Activated CD4-positive, alpha-beta T cell treated with anti-CD3 and anti-CD28 coated beads, Interleukin-2, Interleukin-4, amounts not matched to agents 100 ng/mL and 50 ng/mL, durations not matched to agents 16 hours and 8 hours (primary cell): ENCODE results near the gene CCDC121.

ENCODE experiments used
- DNase-seq: peaks from one replicate; pipeline ENCODE4 v3.0.0-alpha.2; 2020; ENCODE audit warnings: low spot score

Gene CCDC121, protein sequence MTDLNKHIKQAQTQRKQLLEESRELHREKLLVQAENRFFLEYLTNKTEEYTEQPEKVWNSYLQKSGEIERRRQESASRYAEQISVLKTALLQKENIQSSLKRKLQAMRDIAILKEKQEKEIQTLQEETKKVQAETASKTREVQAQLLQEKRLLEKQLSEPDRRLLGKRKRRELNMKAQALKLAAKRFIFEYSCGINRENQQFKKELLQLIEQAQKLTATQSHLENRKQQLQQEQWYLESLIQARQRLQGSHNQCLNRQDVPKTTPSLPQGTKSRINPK

DNA sequence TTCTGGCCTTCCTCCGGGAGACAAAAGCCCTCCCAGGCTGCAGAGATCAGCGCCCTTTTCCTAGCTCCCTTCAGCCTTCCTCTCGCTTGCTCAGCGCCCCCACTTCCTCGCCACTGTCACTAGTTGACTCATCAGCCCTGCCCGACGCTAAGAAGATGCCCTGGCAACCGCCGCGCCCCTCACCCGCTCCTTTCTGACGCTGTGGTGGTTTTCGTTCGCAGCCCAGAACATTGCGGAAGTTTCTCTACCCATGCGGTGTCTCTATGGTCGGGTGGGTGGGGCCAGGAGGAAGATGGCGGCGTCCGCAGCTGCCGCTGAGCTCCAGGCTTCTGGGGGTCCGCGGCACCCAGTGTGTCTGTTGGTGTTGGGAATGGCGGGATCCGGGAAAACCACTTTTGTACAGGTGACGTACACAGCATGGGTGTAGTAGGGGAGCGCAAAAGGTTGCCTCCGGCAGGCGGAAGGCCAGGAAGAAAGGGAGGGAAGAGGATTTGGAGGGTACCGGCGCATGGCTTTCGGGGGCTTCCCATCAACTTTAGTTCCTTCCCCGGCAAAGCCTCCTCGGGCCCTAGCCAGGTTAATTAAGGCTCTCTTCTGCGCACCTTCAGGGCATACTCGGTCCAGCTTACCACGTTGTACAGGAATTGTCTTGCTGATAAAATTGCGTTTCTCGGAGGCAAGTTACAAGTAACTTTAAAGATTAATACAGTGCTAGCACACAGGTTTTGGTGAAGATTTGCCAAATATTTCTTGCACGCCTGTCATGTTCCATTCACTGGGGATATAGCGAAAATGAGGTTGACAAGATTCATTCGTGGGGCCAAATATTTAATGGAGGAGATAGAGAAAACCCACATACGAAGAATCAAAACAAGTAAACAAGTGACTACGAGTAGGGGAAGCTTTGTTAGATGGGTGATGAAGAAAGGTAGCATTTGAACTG, at the start of gene CCDC121, which contains the start of gene GPN1:
Gene CCDC121, minus strand, starts transcription at position 246 of the 943 bp plus-strand sequence. CDS start 1,213 bp downstream, outside the sequence.
Gene GPN1, plus strand, starts transcription at position 284 of the 943 bp plus-strand sequence. Its CDS starts 9 bp downstream, at position 293.
- peak; percentile 97 for DNase-seq

DNA sequence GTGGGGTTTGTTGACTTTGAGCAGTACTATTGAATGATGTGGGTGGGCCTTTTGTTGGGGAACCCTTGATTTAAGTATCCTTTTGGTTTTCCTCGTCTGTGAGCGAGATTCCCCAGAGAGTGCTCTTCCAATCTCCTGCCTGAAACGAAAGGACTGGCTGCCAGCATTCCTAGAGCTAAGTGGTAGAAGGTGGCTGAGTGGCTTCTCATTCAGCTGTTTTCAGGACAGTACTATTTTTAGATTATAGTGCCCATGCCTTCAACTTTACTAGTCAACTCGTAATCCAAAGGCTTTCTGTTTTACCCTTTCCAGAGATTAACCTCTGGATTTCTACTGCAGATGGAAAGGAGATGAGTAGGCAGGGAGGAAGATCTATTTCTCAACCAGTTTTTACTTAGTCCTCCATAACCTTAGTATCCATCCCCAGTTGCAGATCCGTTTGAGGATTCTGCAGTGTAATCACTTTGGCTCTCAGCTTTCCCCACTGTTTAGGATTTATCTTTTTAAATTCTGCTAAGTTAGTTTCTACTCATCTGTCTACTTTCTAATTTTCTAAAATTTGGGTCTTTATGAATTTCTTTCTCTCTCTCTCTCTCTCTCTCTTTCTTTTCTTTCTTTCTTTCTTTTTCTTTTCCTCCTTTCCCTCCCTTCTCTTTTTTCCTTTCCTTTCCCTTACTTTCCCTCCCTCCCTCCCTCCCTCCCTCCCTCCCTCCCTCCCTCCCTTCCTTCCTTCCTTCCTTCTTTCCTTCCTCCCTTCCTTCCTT, 44.1 kb upstream of the CCDC121 start:
- DNase-seq = no peak

DNA sequence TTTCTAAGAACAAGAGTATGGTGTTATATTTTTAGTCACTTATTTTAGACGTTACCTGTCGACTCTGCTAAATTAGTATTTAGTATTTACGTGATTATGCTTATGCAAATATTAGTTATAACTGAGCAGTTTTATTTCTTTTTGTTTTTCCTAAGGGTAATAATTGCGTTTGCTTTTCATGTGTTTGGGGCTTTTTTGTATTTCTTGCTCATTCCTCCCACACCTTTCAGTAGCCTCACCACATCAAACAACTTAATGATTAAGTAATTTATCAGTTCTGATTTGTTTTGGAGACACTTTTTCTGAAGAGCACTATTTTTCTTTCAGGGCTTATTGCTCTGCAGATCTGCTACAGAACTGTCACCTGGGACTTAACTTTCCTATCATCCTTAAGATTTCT, 42.4 kb upstream of the CCDC121 start:
- DNase-seq = no peak

DNA sequence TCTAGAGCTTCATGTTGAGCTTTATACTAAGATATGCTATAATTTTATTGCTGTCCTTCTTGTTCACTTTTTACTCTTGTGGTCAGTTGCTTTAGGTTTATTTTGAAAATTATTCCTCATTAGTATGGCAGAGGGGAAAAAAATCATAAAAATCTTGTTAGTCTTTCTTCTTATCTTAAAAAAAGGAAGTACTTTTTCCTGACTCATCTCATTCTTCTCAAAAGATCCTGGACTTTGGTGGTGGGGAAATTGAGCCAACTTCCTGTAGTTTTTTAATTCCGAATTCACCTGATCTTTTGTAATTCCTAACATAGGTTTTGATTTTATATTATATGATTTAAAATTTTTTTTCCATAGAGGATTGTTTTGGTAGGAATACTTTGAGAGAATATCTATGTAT, 38.6 kb upstream of the CCDC121 start:
- no peak for DNase-seq

DNA sequence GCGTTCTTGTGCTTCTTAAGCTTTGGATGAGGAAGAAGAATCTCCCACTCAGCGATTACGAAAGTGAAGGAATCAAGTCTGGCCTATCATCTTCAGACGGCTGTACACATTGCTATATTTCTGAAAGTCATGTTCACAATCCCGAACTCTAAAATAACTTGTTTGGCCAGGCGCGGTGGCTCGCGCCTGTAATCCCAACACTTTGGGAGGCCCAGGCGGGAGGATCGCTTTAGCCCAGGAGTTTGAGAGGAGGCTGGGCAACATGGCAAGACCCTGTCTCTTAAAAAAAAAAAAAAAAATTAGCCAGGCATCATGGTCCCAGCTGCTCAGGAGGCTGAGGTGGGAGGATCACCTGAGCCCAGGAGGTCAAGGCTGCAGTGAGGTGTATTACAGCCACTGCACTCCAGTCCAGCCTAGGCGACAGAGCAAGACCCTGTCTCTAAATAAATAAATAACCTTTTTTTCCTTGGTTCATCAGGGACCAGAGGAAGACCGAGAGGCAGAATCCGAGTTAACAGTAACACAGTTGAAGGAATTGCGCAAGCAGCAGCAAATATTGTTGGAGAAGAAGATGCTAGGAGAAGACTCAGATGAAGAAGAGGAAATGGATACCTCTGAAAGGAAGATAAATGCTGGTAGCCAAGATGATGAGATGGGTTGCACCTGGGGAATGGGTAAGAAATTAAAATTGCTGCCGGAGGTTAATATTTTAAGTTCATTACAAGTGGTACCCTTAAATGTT, 36.0 kb upstream of the CCDC121 start:
- no peak for DNase-seq

DNA sequence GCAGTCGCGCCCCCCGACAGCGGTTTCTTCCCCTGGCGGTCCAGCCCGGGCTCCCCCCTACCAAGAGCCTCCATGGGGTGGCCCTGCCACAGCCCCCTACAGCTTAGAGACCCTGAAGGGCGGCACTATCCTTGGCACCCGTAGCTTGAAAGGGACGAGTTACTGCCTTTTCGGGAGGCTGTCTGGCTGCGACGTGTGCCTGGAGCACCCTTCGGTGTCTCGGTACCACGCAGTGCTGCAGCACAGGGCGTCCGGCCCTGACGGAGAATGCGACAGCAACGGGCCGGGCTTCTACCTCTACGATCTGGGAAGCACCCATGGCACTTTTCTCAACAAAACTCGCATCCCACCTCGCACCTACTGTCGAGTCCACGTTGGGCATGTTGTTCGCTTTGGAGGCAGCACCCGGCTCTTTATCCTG, 35.4 kb upstream of the CCDC121 start:
- DNase-seq = no peak

DNA sequence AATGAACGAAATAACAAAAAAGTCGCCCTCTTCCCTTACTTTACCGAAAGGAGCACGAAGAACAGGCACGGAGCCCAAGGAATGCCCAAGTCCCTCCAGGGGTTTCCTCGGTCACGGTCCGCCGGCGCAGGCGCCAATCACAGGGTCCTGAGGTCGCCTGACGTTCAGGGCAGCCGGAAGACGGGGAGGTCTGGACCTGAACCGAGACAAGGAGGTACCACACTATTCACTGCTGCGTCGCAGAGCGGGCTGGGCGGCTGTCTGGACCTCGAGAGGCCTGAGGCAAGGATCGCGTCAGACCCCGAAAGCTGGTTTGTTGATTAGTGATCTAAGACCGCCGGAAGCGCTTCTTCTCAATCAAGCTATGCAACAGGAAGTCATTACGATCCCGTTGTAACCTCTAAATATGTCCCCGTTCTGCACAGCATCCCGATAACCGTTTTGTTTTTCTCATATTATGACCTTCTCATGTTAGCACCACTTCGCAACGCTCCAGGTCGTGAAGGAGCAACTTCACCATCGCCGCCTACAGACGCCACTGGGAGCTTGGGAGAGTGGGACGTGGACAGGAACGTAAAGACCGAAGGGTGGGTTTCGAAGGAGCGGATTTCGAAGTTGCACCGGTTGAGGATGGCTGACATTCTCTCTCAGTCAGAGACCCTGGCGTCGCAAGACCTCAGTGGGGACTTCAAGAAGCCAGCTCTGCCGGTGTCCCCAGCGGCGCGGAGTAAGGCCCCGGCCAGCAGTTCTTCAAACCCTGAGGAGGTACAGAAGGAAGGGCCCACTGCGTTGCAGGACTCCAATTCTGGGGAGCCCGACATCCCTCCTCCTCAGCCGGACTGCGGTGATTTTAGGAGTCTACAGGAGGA, 34.7 kb upstream of the CCDC121 start, which contains the start of the genes SLC4A1AP and SUPT7L:
Gene SLC4A1AP, plus strand, starts transcription at position 605 of the 869 bp plus-strand sequence. Its CDS starts 26 bp downstream, at position 631.
Gene SUPT7L, minus strand, starts transcription at position 330 of the 869 bp plus-strand sequence. CDS start 1,422 bp downstream, outside the sequence.
- DNase-seq = peak; percentile 75

DNA sequence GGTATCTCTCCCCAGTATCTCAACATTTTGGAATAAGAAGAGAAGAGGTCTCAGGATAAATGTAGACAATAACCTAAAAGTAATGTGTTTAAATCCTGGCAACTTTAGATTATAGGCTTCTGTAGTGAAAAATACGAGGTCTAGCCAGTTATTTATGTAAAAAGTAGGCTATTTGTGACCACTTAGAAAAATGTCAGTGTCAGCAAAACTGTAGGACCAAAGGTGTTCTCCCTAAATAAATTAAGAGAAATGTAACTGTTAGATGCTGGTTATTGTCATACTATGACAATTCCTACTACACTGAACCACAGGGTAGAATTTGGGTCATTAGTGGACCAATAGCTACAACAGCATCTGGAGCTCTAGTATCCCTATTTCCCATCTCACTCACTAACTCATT, 32.6 kb upstream of the CCDC121 start:
- DNase-seq = no peak

DNA sequence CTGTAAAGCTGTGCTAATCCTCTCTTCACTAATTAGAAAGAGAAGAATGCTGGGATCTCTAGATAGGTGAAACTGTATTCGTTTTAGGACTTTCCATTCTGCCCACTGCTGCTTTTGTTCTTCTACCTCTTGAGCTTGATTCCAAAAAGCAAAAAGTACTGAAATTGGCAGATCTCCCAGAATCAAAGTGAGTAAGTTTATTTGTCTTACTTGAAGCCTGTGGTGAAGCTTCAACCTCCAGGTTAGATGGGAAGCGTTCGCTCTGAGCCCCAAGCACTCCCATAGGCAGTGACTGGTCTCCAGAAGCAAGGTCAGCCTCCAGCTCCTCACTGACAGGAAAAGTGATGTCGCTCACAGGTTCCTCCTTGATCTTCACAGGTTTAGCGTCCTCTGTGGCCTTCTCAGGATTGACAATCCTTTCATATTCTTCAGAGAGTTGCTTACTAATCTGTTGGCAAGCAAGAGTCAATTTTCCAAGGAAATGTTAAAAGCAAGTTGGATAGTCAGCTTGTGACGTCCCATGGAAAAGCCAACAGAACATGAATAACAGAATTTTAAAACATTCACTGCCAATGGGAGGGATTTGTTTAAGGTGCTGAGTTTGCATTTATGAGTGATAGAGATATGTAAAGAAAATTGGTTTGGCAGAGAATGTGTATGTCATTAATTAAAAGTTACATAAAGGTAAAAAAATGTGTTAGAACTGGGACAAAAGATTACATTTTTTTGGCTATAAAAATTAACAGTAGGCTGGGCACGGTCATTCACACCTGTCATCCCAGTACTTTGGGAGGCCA, 26.5 kb upstream of the CCDC121 start:
- no peak for DNase-seq

DNA sequence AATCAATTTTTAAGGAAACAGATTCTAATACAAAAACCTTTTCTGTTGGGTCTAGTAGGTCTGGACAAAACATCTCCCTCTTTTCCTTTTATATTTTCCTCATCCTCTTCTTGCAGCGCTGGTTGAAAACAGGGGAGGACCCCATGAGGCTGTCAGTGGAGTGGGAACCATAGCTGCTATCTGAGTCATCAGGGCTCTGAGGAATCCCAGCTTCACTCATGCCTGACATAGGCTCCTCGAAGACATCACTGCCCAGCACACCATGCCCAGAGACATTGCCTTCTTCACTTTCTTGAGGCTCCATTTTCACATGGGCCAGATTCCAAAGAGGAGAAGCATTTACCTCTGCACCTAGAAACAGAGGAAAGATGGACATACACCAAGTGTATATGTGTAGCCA, 24.6 kb upstream of the CCDC121 start:
- no peak for DNase-seq

DNA sequence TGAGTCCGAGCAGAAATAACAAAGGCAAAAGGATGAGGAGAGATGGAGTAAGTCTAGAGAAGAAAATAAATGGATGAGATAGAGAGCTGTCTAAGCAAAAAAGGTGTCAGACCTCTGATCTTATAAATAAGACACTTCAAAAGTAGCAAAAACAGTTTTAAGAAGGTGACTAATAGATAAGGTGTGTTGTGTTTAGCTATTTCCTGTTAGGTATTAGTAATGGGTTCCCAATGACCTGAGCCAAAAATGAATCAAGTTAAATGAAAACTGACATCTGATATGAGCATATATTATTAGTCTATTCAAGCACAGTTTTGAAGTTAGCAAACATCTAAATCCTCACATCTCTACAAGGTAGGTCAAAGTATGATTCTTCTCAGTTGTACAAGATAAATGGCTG, 24.0 kb upstream of the CCDC121 start:
- no peak for DNase-seq

DNA sequence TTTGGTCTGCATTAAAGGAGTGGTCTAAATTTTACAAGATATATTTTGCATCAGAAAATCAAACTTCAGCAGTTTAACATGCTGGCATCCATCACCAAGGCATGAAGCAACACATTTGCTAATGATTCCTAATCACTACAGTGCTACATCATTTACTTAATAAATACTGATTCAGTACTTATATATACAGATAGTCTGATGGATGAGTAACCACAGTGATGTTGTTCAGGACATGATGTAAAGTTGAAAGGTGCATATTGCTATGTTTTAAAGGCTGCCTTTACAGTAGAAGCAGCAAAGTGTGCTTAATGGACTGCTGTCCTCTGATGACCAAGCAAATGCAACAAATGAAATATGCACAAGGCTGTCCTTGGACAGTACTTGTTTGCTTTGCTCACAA, 23.5 kb upstream of the CCDC121 start:
- no peak for DNase-seq

DNA sequence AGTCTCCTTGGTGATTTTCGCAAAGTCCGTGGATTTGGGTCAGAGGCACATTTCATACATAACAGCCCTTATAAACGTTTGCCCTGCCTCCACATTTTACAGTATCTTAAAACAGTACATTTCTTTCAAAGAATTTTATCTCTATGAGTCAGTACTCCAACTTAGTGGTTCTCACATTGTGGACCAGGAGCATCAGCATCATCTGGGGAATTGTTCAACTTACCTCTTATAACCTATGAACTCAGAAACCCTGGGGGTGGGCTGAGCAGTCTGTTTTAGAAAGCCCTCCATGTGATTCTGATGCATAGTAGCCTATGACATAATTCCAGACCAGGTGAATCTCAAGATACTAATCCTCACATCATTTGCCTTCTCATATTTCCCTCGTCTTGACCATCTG, 22.2 kb upstream of the CCDC121 start:
- no peak for DNase-seq

DNA sequence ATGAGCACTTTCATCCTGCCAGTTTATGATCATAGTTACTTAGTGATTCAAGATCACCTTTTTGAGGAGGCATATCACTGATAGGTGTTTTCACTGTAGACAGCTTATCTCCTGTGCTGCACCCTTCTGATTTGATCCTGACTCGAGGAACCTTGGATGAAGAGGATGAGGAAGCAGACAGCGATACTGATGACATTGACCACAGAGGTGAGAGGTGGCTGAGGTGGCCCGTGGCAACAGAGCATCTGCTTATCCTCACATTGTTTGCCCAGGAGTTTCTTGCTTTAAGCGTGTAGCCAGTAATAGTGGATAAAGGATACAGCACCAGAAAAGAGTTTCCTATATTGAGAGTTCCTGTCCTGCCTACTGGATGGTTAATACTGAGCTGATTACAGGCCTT, 18.9 kb upstream of the CCDC121 start:
- DNase-seq = no peak

DNA sequence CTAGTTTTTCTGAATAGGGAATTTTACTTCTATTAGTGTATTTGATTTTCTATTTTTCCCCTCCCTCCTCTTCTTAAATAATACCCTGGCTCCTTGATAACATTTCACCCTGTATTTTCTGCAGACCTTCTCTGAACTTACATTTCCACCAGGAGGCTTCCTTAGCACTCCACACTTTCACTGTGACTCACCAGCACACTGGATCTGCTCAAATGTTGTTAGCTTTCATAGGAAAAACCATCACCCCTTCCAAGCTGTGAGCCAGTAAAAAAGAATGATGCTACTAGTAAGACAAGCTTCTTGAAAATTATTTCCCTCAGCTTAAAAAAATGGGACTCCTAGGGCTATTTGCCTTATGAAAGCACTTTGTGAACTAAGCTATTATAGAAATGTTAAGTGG, 18.5 kb upstream of the CCDC121 start:
- no peak for DNase-seq

DNA sequence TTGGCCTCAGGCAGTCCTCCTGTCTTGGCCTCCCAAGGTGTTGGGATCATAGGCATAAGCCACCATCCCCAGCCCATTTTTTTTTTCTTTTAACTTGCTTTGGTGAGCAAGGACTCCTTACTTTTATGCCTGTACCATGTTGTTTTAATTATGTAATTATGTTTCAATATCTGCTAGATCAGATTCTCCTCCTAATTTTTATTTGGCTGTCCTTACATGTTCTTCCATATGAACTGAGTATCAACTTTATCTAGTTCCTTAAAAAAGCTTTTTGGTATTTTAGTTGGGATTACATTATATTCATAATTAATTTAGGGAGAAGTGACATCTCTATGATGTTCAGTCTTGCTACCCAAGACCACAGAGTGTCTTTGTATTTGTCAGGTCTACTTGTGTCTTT, 16.4 kb upstream of the CCDC121 start:
- no peak for DNase-seq

DNA sequence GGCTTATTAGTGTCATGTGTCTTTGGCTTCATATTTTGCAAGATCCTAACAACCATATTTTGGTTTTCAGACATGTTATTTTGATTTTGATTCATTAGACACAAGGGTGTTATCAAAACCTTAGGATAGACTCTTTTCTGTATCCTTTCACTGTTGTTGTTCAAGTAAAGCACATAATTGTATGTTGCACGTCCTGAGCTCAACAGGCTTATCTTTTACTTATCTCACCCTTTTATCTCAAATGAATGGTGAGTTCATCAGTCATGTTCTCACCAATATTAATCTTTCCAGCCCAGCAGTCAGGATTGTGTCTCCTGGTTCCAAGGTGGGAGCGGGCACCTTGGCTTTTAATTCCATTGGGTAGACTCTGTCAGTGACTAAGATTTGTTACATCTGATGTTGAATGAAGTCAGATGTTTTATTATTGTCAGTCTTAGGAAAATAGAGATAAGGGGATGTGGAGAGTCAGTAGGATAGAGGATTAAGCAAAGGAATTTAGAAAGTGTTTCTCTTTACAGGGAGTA, 12.0 kb upstream of the CCDC121 start:
- DNase-seq = no peak

DNA sequence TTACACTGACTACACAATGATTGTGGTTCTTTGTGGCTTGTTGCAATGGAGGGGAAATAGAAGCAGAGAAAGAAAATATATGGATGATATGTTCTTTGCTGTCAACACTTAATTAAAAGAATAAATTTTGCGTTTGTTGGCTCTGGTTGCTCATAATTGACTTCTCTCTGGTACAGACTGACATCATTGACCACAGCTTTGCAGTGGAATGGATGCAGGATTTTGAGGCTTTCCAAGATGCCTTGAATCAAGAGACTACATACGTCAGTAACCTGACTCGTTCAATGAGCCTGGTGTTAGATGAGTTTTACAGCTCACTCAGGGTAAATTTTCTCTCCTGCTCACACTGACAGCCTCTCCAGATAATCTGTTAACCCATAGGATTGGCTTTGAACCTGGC, 9.9 kb upstream of the CCDC121 start:
- peak; percentile 59 for DNase-seq

DNA sequence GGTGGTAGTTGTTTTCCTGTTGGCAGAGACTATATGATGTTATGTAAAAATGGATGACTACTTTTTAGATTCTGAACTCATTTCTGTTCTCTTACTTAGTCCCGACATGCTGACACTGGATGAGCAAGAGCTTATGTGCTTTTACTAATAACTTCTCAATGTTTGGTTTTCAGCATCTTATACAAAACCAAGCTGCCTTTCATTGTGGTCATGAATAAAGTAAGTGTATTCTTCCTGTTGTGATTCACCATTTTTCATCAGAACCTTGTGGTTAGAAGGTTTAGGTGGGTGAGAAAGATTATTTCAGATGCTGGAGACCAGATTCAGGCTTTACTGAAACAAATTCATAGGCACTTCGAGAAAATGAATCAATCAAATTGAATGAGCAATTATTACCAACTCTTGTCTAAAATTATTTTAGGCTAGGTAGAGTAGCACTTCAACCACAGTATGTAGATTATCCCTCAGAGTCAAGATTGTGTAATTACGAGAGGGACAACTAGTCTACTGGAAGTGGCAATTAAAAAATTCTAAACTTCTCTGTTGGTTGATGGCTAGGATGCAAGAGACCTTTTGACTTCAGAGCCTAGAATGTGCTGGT, 9.3 kb upstream of the CCDC121 start:
- DNase-seq = peak; percentile 89
